Neural cell (in vitro differentiated cells): ENCODE measurements around the gene MCC.

Experiments used
- CTCF ChIP-seq: fragments of 450-650 bp; IDR thresholded peaks from 2 replicates; pipeline ENCODE4 v1.5.1; 2014; ENCODE audit warnings: antibody characterized with exemption, mild to moderate bottlenecking, moderate library complexity; ENCODE audit not compliant: poor library complexity, severe bottlenecking
- EP300 ChIP-seq: fragments of 450-650 bp; conservative IDR thresholded peaks from 2 replicates; pipeline ENCODE4 v1.6.1; 2014; ENCODE audit warnings: antibody characterized with exemption, mild to moderate bottlenecking, moderate library complexity; ENCODE audit not compliant: poor library complexity, severe bottlenecking
- EZH2 ChIP-seq: fragments of 200-600, 300-800 bp; shearing (Covaris generic), sonication (generic); IDR thresholded peaks from 2 replicates; pipeline ENCODE4 v1.6.1; 2014; ENCODE audit warnings: antibody characterized with exemption, low read length, borderline replicate concordance, mild to moderate bottlenecking; ENCODE audit not compliant: insufficient read depth, poor library complexity, severe bottlenecking
- RAD21 ChIP-seq: fragments of 450-650 bp; conservative IDR thresholded peaks from 2 replicates; pipeline ENCODE4 v1.6.1; 2014; ENCODE audit warnings: antibody characterized with exemption, mild to moderate bottlenecking, moderate library complexity
- TAF1 ChIP-seq: IDR thresholded peaks from 2 replicates; pipeline ENCODE4 v1.6.1; 2012; ENCODE audit warnings: low read depth

- no peak for TF ChIP-seq CTCF
- no peak for TF ChIP-seq RAD21
- TF ChIP-seq TAF1, result no peak
- no peak for TF ChIP-seq EZH2
- no peak for TF ChIP-seq EP300
Observed at GRCh38 chr5:113435575-113435974, 52.7 kb downstream of the MCC start.
